HG03025 (cell line): ENCODE measurements around the gene TRIM47.

Experiments
- ATAC-seq: cut with Tn5 transposase; IDR thresholded peaks from one replicate; pipeline ENCODE4 v1.9.1; 2021; ENCODE audit warnings: mild to moderate bottlenecking, moderate library complexity; ENCODE audit not compliant: unreplicated experiment, low FRiP score

Gene TRIM47

GRCh38 chr17:75848523-75849278, 29.7 kb downstream of the TRIM47 start:
- no peak for ATAC-seq

GRCh38 chr17:75847614-75848522, 30.5 kb downstream of the TRIM47 start:
- no peak for ATAC-seq

GRCh38 chr17:75846692-75847613, 31.4 kb downstream of the TRIM47 start:
- ATAC-seq = no peak

- no peak for ATAC-seq
Observed at GRCh38 chr17:75845933-75846691, 32.3 kb downstream of the TRIM47 start.

- ATAC-seq = peak; percentile 57
Observed at GRCh38 chr17:75845058-75845711, 33.2 kb downstream of the TRIM47 start.

- ATAC-seq = no peak
Observed at GRCh38 chr17:75844530-75845057, 33.8 kb downstream of the TRIM47 start.

- ATAC-seq = no peak
Observed at GRCh38 chr17:75843577-75844529, 34.5 kb downstream of the TRIM47 start, which contains the start of gene UNC13D. UNC13D (minus strand) TSS chr17:75844404; CDS start chr17:75844337, 67 bp downstream.

- no peak for ATAC-seq
Observed at GRCh38 chr17:75842963-75843576, 35.3 kb downstream of the TRIM47 start.

- ATAC-seq = no peak
Observed at GRCh38 chr17:75842411-75842810, 36.0 kb downstream of the TRIM47 start.

GRCh38 chr17:75840799-75841164, 37.6 kb downstream of the TRIM47 start:
- ATAC-seq = no peak

GRCh38 chr17:75839942-75840798, 38.2 kb downstream of the TRIM47 start:
- no peak for ATAC-seq

- ATAC-seq = no peak
Observed at GRCh38 chr17:75838410-75838809, 40.0 kb downstream of the TRIM47 start.

GRCh38 chr17:75837899-75838298, 40.5 kb downstream of the TRIM47 start:
- ATAC-seq = no peak

GRCh38 chr17:75836605-75837004, 41.8 kb downstream of the TRIM47 start:
- ATAC-seq = no peak

GRCh38 chr17:75835654-75835987, 42.8 kb downstream of the TRIM47 start:
- ATAC-seq = no peak

- no peak for ATAC-seq
Observed at GRCh38 chr17:75834928-75835653, 43.3 kb downstream of the TRIM47 start.
